K562 (cell line): ENCODE data around the gene OR10G7. TPM values are rescaled to one million over a fixed set of nuclear protein-coding genes. Genes with fewer than 3 reads are reported as not detected.

Experiments used
- ATAC-seq: fragments of 200-7000 bp; cut with Tn5 transposase; 3 replicates; pipeline ENCODE4 v1.9.1; 2020; ENCODE audit warnings: moderate library complexity
- BruUV-seq: library from RNA; stranded (reverse); fragments of 400-500 nt; replicated peaks from 2 replicates; lab custom pipeline; 2021; lab: Mats Ljungman, UMichigan
- CTCF ChIA-PET: fragments of 300-600 bp; formaldehyde crosslinking; extraction: SDS; loops from one replicate; lab custom pipeline; 2021; ENCODE audit warnings: low intra/inter-chr PET ratio; lab: Yijun Ruan, JAX
- POLR2A ChIA-PET: fragments of 300-600, 350-650 bp; sonication (Branson Sonifier 250); formaldehyde crosslinking; extraction: SDS; loops from one replicate; lab custom pipeline; 2021; ENCODE audit warnings: antibody characterized with exemption, inconsistent platforms; lab: Yijun Ruan, JAX
- DNase-seq, 4 experiments: peaks; one replicate each; pipeline versions ENCODE4 v3.0.0 to v3.0.0-alpha.2; 2011 to 2018; ENCODE audit warnings: low spot score in 3 of 4, mixed read lengths in 3 of 4; ENCODE audit errors: extremely low read depth in 1 of 4
- FAIRE-seq: peaks from 2 replicates; lab custom pipeline; 2011; peaks lifted over from hg19 to GRCh38; lab: Jason Lieb, UNC
- H2AFZ ChIP-seq: 2 replicates; pipeline ENCODE4 v1.6.0; 2011; ENCODE audit warnings: low read depth, low read length, control low read depth, inconsistent platforms
- H3K27ac ChIP-seq: fragments of 200-600 bp; 3 replicates; pipeline ENCODE4 v1.8.0; 2011; ENCODE audit warnings: low read depth, mild to moderate bottlenecking, control low read depth, inconsistent platforms, low read length, moderate library complexity, mixed read lengths; ENCODE audit errors: extremely low read depth
- H3K27me3 ChIP-seq, 2 experiments: fragments of 300-600 bp in 1 of 2; 2 replicates in 1 of 2; 3 replicates in 1 of 2; pipeline versions ENCODE4 v1.6.0 to v1.8.0; 2011; ENCODE audit warnings: inconsistent platforms in 2 of 2, low read length in 2 of 2, mild to moderate bottlenecking in 1 of 2, mixed read lengths in 1 of 2, moderate library complexity in 1 of 2; ENCODE audit not compliant: control insufficient read depth in 2 of 2, insufficient read depth in 2 of 2
- H3K36me3 ChIP-seq: fragments of 300-600 bp; 3 replicates; pipeline ENCODE4 v1.8.0; 2011; ENCODE audit warnings: mild to moderate bottlenecking, low read length, inconsistent platforms; ENCODE audit not compliant: control insufficient read depth, insufficient read depth
- H3K4me1 ChIP-seq, 2 experiments: fragments of 200-600 bp in 1 of 2; replicated peaks in 1 of 2; 2 replicates in 1 of 2; 3 replicates in 1 of 2; pipeline versions ENCODE4 v1.5.1 to v1.8.0; 2011; ENCODE audit warnings: inconsistent platforms in 2 of 2, low read length in 2 of 2, mild to moderate bottlenecking in 1 of 2, mixed read lengths in 1 of 2, moderate library complexity in 1 of 2; ENCODE audit not compliant: control insufficient read depth in 2 of 2, insufficient read depth in 2 of 2
- H3K4me2 ChIP-seq: 2 replicates; pipeline ENCODE4 v1.6.1; 2011; ENCODE audit warnings: low read length, control low read depth, inconsistent platforms, mixed read lengths; ENCODE audit not compliant: insufficient read depth
- H3K4me3 ChIP-seq: fragments of 200-600 bp; sonication (generic), shearing (Covaris generic); 2 replicates; pipeline ENCODE4 v1.5.1; 2016; ENCODE audit warnings: control low read depth, inconsistent platforms
- H3K79me2 ChIP-seq: fragments of 200-600 bp; 3 replicates; pipeline ENCODE4 v1.8.0; 2011; ENCODE audit warnings: low read length, inconsistent platforms; ENCODE audit not compliant: control insufficient read depth, insufficient read depth
- H3K9ac ChIP-seq, 2 experiments: 2 replicates each; pipeline versions ENCODE4 v1.6.0 to v1.6.1; 2011; ENCODE audit warnings: low read depth in 2 of 2, low read length in 2 of 2, control low read depth in 1 of 2, inconsistent platforms in 1 of 2, mild to moderate bottlenecking in 1 of 2, mixed read lengths in 1 of 2; ENCODE audit not compliant: insufficient read depth in 1 of 2
- H3K9me1 ChIP-seq: one replicate; pipeline ENCODE4 v1.6.0; 2011; ENCODE audit warnings: inconsistent platforms, mild to moderate bottlenecking, low read length, moderate library complexity; ENCODE audit not compliant: control insufficient read depth, insufficient read depth
- H3K9me3 ChIP-seq: replicated peaks from 2 replicates; pipeline ENCODE4 v1.5.1; 2011; ENCODE audit warnings: low read depth, low read length, inconsistent platforms; ENCODE audit not compliant: control insufficient read depth, insufficient read depth
- H4K20me1 ChIP-seq: replicated peaks from 2 replicates; pipeline ENCODE4 v1.6.1; 2011; ENCODE audit warnings: low read length, inconsistent platforms, mixed read lengths; ENCODE audit not compliant: control insufficient read depth, insufficient read depth
- ATF3 ChIP-seq, 2 experiments: fragments of 450-650 bp in 1 of 2; sonication (generic) in 1 of 2; formaldehyde crosslinking in 1 of 2; IDR thresholded peaks in 1 of 2; conservative IDR thresholded peaks in 1 of 2; 2 replicates each; pipeline versions ENCODE4 v1.6.1 to v1.8.1; 2016 to 2023; ENCODE audit warnings: mild to moderate bottlenecking in 2 of 2, moderate library complexity in 2 of 2, inconsistent platforms in 1 of 2, missing genetic modification reagents in 1 of 2
- CBX5 ChIP-seq: IDR thresholded peaks from 2 replicates; pipeline ENCODE4 v1.6.1; 2014; ENCODE audit warnings: low read depth, borderline replicate concordance
- CEBPG ChIP-seq, 3 experiments: fragments of 200-800 bp in 1 of 3; sonication (Bioruptor generic) in 1 of 3; sonication (generic) in 1 of 3; formaldehyde crosslinking in 1 of 3; IDR thresholded peaks in 2 of 3; conservative IDR thresholded peaks in 1 of 3; 2 replicates each; pipeline versions ENCODE4 v1.6.1 to v1.8.0; 2016 to 2022; ENCODE audit warnings: missing compliant biosample characterization in 2 of 3, missing genetic modification characterization in 2 of 3, mild to moderate bottlenecking in 1 of 3, missing genetic modification reagents in 1 of 3
- ETV1 ChIP-seq: fragments of 450-650 bp; conservative IDR thresholded peaks from 2 replicates; pipeline ENCODE4 v1.6.1; 2016; ENCODE audit warnings: missing genetic modification characterization, control low read depth, low read depth, missing compliant biosample characterization
- FOSL1 ChIP-seq: fragments of 200-800 bp; sonication (Bioruptor generic); conservative IDR thresholded peaks from 2 replicates; pipeline ENCODE4 v1.6.1; 2016; ENCODE audit warnings: missing genetic modification characterization, missing compliant biosample characterization
- NR2C2 ChIP-seq, 2 experiments: fragments of 200-800 bp in 1 of 2; sonication (Bioruptor generic) in 1 of 2; sonication (generic) in 1 of 2; formaldehyde crosslinking in 1 of 2; IDR thresholded peaks; 2 replicates each; pipeline versions ENCODE4 v1.6.1 to v1.8.0; 2016 to 2022; ENCODE audit warnings: mild to moderate bottlenecking in 1 of 2, missing compliant biosample characterization in 1 of 2, missing genetic modification characterization in 1 of 2, missing genetic modification reagents in 1 of 2
- PCBP2 ChIP-seq: fragments of 200-400 bp; formaldehyde crosslinking; IDR thresholded peaks from 2 replicates; pipeline ENCODE4 v1.6.1; 2018; ENCODE audit warnings: low read length, low read depth, mild to moderate bottlenecking, moderate library complexity; ENCODE audit not compliant: poor library complexity, severe bottlenecking
- SRF ChIP-seq, 2 experiments: fragments of 250-450, 450-650 bp in 1 of 2; sonication (Bioruptor Pico) in 1 of 2; sonication (generic) in 1 of 2; formaldehyde crosslinking; IDR thresholded peaks; 2 replicates each; pipeline versions ENCODE4 v1.5.0 to v1.5.1; 2020 to 2022; ENCODE audit warnings: mild to moderate bottlenecking in 1 of 2, missing genetic modification reagents in 1 of 2
- TEAD2 ChIP-seq: fragments of 450-650 bp; IDR thresholded peaks from 2 replicates; pipeline ENCODE4 v1.6.1; 2016; ENCODE audit warnings: missing genetic modification characterization, control low read depth, missing compliant biosample characterization
- ZNF263 ChIP-seq: sonication (generic); formaldehyde crosslinking; IDR thresholded peaks from 2 replicates; pipeline ENCODE4 v1.8.0; 2022; ENCODE audit warnings: mild to moderate bottlenecking, missing genetic modification reagents, borderline replicate concordance
- ZNF324 ChIP-seq: fragments of 250-450 bp; sonication (Bioruptor Pico); IDR thresholded peaks from 2 replicates; pipeline ENCODE4 v1.4.0; 2020; ENCODE audit warnings: mild to moderate bottlenecking
- ZNF778 ChIP-seq: fragments of 450-650 bp; formaldehyde crosslinking; IDR thresholded peaks from 2 replicates; pipeline ENCODE4 v1.4.0; 2020; ENCODE audit warnings: mild to moderate bottlenecking, moderate library complexity
- WGBS: fragments of 100-300 bp; shearing (Covaris generic); methylation state at CpG from one replicate; pipeline ENCODE4 v1.1.6; 2016; ENCODE audit warnings: low coverage, mixed read lengths; ENCODE audit not compliant: insufficient coverage; ENCODE audit errors: missing lambda C conversion rate; 5-methylcytosine and 5-hydroxymethylcytosine counted together
- in situ Hi-C: fragments of 300-500 bp; cut with MboI; formaldehyde crosslinking; loops from 4 replicates; pipeline ENCODE4 v1.15.0; 2018; ENCODE audit warnings: inconsistent platforms, mixed read lengths
- intact Hi-C: fragments of 100-400 bp; cut with micrococcal nuclease; formaldehyde crosslinking; loops from 2 replicates; pipeline ENCODE4 v1.14.2; 2022
- polyA plus RNA-seq, 8 experiments: library from polyadenylated mRNA; depleted of rRNA in 4 of 8; stranded (reverse) in 5 of 8; unstranded in 3 of 8; fragments of >200 nt; fragmentation: Nextera tagmentation in 2 of 8; fragmentation: Illumina TruSeq in 1 of 8; extraction: Ambion mirVana in 2 of 8; extraction: Trizol in 1 of 8; gene quantifications; 2 replicates each; pipeline versions ENCODE4 v1.2.1 to v1.2.3, GENCODE V29; 2011 to 2014; ENCODE audit warnings: inconsistent platforms in 1 of 8, missing spikeins in 1 of 8
- total RNA-seq, 7 experiments: library from RNA; depleted of rRNA in 6 of 7; stranded (reverse); fragments of >200 nt in 6 of 7; fragmentation: Illumina TruSeq in 2 of 7; extraction: Trizol in 2 of 7; gene quantifications; 2 replicates each; pipeline versions ENCODE4 v1.2.1 to v1.2.3, GENCODE V29; 2011 to 2021; ENCODE audit warnings: low replicate concordance in 1 of 7

The OR10G7 gene
- total and polyA plus RNA-seq, 9 of the 15 experiments (the other 6 are each of a cell fraction or from before 2014, with no cell fraction given), result not detected

DNA sequence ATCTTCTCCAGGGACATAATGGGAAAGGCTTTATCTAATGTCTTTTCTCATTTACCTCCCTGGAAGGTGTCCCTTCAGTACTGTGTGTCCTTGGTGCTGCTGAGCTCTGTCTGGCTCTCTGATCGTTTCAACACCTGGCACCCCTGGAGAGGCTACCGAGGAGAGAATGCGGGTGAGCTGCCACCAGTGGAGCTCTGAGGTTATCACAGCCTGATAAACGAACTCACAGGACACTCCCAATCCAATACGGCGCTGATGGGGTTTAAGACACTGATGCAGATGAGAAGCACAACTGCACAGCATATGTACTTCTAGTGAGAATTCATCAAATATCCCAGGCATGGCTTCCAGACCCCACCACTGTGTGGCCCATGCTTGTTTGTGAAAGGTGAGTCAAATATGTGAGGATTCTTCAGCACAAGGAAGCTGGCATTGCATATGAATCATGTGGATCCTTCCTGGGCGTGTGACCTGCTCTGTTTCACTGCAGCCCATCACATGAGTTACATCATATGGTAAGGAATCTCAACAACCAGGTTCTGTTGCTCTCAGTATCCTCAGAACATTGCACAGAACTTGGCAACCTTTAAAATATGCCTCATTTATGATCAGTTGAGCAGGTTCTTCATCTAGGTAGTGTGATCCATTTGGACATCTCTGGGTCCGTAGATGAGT is 39.3 kb upstream of the OR10G7 start:
- 27% methylated on average over 8 of the region's 8 CpGs for WGBS
- no peaks in the 10 kb centered on the region for H3K79me2 ChIP-seq
- peaks cover 19 to 29% of the 10 kb centered on the region in 2 experiments; a peak in 4 of 5 replicates for H3K4me1 ChIP-seq
- peak overlapping the region; percentile 42 for H3K4me2 ChIP-seq
- H4K20me1 ChIP-seq, result no peaks in the 10 kb centered on the region
- H3K9ac ChIP-seq, result peak overlapping the region; percentile 39 to 47; a peak in 3 of 4 replicates
- in situ Hi-C loops, result no loop called here
- H3K9me3 ChIP-seq, result no peaks in the 10 kb centered on the region
- H3K9me1 ChIP-seq, result no peaks in the 10 kb centered on the region
- H3K36me3 ChIP-seq, result no peaks in the 10 kb centered on the region
- peak overlapping the region; percentile 28 for H2AFZ ChIP-seq
- POLR2A ChIA-PET, result interaction anchor here (0.6 to 1.8 kb wide), 8 partner anchors 11 to 240 kb away, joined by 3 to 6 read pairs (median 4); partner anchors contain the start of gene VWA5A
- FAIRE-seq, result no peak
- CTCF ChIA-PET, result no interaction called here
- intact Hi-C loops, result no loop called here
- no TSS peak for BruUV-seq
- H3K4me3 ChIP-seq, result no peak overlapping the region
- H3K27ac ChIP-seq, result peak overlapping the region; percentile 68
- DNase-seq, result peak in 2 of 4 experiments; percentile 12 to 43
- no peaks in the 10 kb centered on the region for H3K27me3 ChIP-seq
- ATAC-seq, result peak; percentile 71
- TF ChIP-seq SRF (CRISPR knock-in tag; IDR thresholded peaks at IDR 0.05) (0 out of 4 replicates have a peak, but pooled peaks of 1 of the 2 experiments have one; percentile 21), ATF3 (IDR thresholded peaks at IDR 0.05) (peak; percentile 29; the same call in 1 of the 2 replicates), ATF3 (CRISPR knock-in tag; conservative IDR thresholded peaks at IDR 0.05) (no peak), TEAD2 (tag) (no peak), ETV1 (tag) (peak; percentile 23; the same call in 1 of the 2 replicates), CBX5 (no peak), ZNF324 (CRISPR knock-in tag) (no peak), FOSL1 (tag) (no peak), ZNF778 (CRISPR knock-in tag) (no peak), NR2C2 (CRISPR knock-in tag; IDR thresholded peaks at IDR 0.05) (no peak), NR2C2 (tag; IDR thresholded peaks at IDR 0.05) (no peak; the same call in 1 of the 2 replicates), CEBPG (CRISPR knock-in tag; IDR thresholded peaks at IDR 0.05) (no peak), CEBPG (tag; conservative IDR thresholded peaks at IDR 0.05 in 1 of 2, IDR thresholded peaks at IDR 0.05 in 1 of 2) (peak in 1 of 2 experiments; percentile 59; a peak in 1 of 4 replicates), PCBP2 (no peak), ZNF263 (CRISPR knock-in tag) (no peak)
